HG03378 (cell line): ENCODE measurements around the gene MAD1L1.
"Not testable (repeated sequence)": the region's sequence is repeated elsewhere in the genome, so short reads cannot be mapped to it uniquely, and the experiment has no call there.

Experiments used
- ATAC-seq: cut with Tn5 transposase; IDR thresholded peaks from one replicate; pipeline ENCODE4 v1.9.1; 2021; ENCODE audit warnings: mild to moderate bottlenecking, moderate library complexity; ENCODE audit not compliant: unreplicated experiment

MAD1L1 gene

GRCh38 chr7:2180081-2180480 lies 52.7 kb downstream of the MAD1L1 start:
- no peak for ATAC-seq

GRCh38 chr7:2175514-2175913 lies 57.2 kb downstream of the MAD1L1 start:
- no peak for ATAC-seq

GRCh38 chr7:2175091-2175490 lies 57.7 kb downstream of the MAD1L1 start:
- ATAC-seq = no peak

GRCh38 chr7:2173189-2173827 lies 59.4 kb downstream of the MAD1L1 start:
- ATAC-seq = no peak

GRCh38 chr7:2172311-2173188 lies 60.2 kb downstream of the MAD1L1 start:
- ATAC-seq = no peak

GRCh38 chr7:2171855-2172254 lies 60.9 kb downstream of the MAD1L1 start:
- no peak for ATAC-seq

- no peak for ATAC-seq
Observed at GRCh38 chr7:2170576-2171521, 61.9 kb downstream of the MAD1L1 start.

GRCh38 chr7:2169923-2170575 lies 62.7 kb downstream of the MAD1L1 start:
- no peak for ATAC-seq

GRCh38 chr7:2168615-2169311 lies 64.0 kb downstream of the MAD1L1 start:
- no peak for ATAC-seq

- no peak for ATAC-seq
Observed at GRCh38 chr7:2166625-2167280, 66.0 kb downstream of the MAD1L1 start.

GRCh38 chr7:2165610-2166594 lies 66.8 kb downstream of the MAD1L1 start:
- ATAC-seq = peak; percentile 88

- no peak for ATAC-seq
Observed at GRCh38 chr7:2165239-2165609, 67.5 kb downstream of the MAD1L1 start.

GRCh38 chr7:2164646-2165045 lies 68.1 kb downstream of the MAD1L1 start:
- no peak for ATAC-seq

- ATAC-seq = no peak
Observed at GRCh38 chr7:2163600-2164555, 68.9 kb downstream of the MAD1L1 start.

GRCh38 chr7:2162959-2163358 lies 69.8 kb downstream of the MAD1L1 start:
- ATAC-seq = no peak

GRCh38 chr7:2162004-2162902 lies 70.5 kb downstream of the MAD1L1 start:
- ATAC-seq = not testable (repeated sequence)
